ENCODE results near the gene LHFPL4. TPM values are rescaled to one million over a fixed set of nuclear protein-coding genes. Genes with fewer than 3 reads are reported as not detected.

Gene LHFPL4
- total and polyA plus RNA-seq, 9 of the 15 experiments (the other 6 are each of a cell fraction or from before 2014, with no cell fraction given), result not detected

DNA sequence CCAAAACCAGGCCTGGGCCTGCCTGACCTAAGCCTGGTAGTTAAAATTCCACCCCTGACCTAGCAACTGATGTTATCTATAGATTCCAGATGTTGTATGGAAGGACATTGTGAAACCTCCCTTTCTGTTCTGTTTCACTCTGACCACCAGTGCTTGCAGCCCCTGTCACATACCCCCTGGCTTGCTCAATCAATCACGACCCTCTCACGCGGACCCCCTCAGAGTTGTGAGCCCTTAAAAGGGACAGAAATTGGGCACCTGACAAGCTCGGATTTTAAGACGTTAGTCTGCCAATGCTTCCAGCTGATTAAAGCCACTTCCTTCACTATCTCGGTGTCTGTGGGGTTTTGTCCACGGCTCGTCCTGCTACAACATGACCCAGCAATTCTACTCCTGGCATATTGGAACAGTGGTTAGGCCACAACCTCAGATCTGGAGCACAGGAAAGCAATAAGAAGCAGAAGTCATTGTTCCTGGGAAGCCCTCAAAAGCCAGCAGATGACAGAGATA lies 36.7 kb upstream of the LHFPL4 start (continued):
- TF ChIP-seq, protein P1, sequence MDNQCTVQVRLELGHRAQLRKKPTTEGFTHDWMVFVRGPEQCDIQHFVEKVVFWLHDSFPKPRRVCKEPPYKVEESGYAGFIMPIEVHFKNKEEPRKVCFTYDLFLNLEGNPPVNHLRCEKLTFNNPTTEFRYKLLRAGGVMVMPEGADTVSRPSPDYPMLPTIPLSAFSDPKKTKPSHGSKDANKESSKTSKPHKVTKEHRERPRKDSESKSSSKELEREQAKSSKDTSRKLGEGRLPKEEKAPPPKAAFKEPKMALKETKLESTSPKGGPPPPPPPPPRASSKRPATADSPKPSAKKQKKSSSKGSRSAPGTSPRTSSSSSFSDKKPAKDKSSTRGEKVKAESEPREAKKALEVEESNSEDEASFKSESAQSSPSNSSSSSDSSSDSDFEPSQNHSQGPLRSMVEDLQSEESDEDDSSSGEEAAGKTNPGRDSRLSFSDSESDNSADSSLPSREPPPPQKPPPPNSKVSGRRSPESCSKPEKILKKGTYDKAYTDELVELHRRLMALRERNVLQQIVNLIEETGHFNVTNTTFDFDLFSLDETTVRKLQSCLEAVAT (IDR thresholded peaks at IDR 0.05), result 0 out of 4 replicates have a peak, but pooled peaks of 1 of the 2 experiments have one; percentile 47
- TF ChIP-seq ZNF766 (CRISPR knock-in tag; conservative IDR thresholded peaks at IDR 0.05) (peak; percentile 75), SMARCA4 (IDR thresholded peaks at IDR 0.05) (peak; percentile 59; the same call in 1 of the 2 replicates), CEBPB (tag; IDR thresholded peaks at IDR 0.05) (peak; percentile 86), L3MBTL2 (IDR thresholded peaks at IDR 0.05) (0 out of 2 replicates have a peak, but pooled peaks have one; percentile 17), ZBTB9 (CRISPR knock-in tag; IDR thresholded peaks at IDR 0.05) (peak; percentile 27; the same call in 1 of the 2 replicates), SIN3A (IDR thresholded peaks at IDR 0.05; ENCODE audit: borderline replicate concordance in 2 of 2, control insufficient read depth in 1 of 2, low read depth in 2 of 2, low read length in 2 of 2) (no peak), PRMT5 (CRISPR knock-in tag; IDR thresholded peaks at IDR 0.05) (no peak), MAZ (CRISPR knock-in tag; conservative IDR thresholded peaks at IDR 0.05 in 1 of 2, IDR thresholded peaks at IDR 0.05 in 1 of 2) (no peak), ZNF583 (CRISPR knock-in tag; IDR thresholded peaks at IDR 0.05) (no peak), FOSL1 (tag; conservative IDR thresholded peaks at IDR 0.05) (no peak), ATF1 (CRISPR knock-in tag; IDR thresholded peaks at IDR 0.05) (no peak), ATF1 (tag; IDR thresholded peaks at IDR 0.05) (peak; percentile 32; the same call in 1 of the 2 replicates), RBFOX2 (IDR thresholded peaks at IDR 0.05; ENCODE audit: low read depth, low read length) (no peak), NR1H2 (CRISPR knock-in tag; IDR thresholded peaks at IDR 0.05) (no peak), EP300 (IDR thresholded peaks at IDR 0.05; ENCODE audit: low read length) (no peak; the same call in 1 of the 2 replicates), BACH1 (tag; IDR thresholded peaks at IDR 0.05) (peak; percentile 92), NFE2L1 (tag; IDR thresholded peaks at IDR 0.05; ENCODE audit: borderline replicate concordance, low read depth) (peak; percentile 34; the same call in 1 of the 2 replicates), CTBP1 (IDR thresholded peaks at IDR 0.05; ENCODE audit: borderline replicate concordance) (0 out of 2 replicates have a peak, but pooled peaks have one; percentile 30), NFE2 (IDR thresholded peaks at IDR 0.05; ENCODE audit: low read depth) (peak; percentile 92)
- TF ChIP-seq, protein P2, sequence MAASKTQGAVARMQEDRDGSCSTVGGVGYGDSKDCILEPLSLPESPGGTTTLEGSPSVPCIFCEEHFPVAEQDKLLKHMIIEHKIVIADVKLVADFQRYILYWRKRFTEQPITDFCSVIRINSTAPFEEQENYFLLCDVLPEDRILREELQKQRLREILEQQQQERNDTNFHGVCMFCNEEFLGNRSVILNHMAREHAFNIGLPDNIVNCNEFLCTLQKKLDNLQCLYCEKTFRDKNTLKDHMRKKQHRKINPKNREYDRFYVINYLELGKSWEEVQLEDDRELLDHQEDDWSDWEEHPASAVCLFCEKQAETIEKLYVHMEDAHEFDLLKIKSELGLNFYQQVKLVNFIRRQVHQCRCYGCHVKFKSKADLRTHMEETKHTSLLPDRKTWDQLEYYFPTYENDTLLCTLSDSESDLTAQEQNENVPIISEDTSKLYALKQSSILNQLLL (CRISPR knock-in tag; IDR thresholded peaks at IDR 0.05; ENCODE audit: borderline replicate concordance), result no peak
- TF ChIP-seq, protein P3, sequence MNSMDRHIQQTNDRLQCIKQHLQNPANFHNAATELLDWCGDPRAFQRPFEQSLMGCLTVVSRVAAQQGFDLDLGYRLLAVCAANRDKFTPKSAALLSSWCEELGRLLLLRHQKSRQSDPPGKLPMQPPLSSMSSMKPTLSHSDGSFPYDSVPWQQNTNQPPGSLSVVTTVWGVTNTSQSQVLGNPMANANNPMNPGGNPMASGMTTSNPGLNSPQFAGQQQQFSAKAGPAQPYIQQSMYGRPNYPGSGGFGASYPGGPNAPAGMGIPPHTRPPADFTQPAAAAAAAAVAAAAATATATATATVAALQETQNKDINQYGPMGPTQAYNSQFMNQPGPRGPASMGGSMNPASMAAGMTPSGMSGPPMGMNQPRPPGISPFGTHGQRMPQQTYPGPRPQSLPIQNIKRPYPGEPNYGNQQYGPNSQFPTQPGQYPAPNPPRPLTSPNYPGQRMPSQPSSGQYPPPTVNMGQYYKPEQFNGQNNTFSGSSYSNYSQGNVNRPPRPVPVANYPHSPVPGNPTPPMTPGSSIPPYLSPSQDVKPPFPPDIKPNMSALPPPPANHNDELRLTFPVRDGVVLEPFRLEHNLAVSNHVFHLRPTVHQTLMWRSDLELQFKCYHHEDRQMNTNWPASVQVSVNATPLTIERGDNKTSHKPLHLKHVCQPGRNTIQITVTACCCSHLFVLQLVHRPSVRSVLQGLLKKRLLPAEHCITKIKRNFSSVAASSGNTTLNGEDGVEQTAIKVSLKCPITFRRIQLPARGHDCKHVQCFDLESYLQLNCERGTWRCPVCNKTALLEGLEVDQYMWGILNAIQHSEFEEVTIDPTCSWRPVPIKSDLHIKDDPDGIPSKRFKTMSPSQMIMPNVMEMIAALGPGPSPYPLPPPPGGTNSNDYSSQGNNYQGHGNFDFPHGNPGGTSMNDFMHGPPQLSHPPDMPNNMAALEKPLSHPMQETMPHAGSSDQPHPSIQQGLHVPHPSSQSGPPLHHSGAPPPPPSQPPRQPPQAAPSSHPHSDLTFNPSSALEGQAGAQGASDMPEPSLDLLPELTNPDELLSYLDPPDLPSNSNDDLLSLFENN (IDR thresholded peaks at IDR 0.05; ENCODE audit: low read depth in 2 of 2, low read length in 2 of 2), result no peak

All from K562 (cell line).